SK-N-MC (cell line): ENCODE measurements around the gene LDLRAD2.
"Not testable (repeated sequence)": the region's sequence is repeated elsewhere in the genome, so short reads cannot be mapped to it uniquely, and the experiment has no call there.

ENCODE experiments used
- DNase-seq: peaks from one replicate; pipeline ENCODE4 v3.0.0-alpha.2; 2011; ENCODE audit warnings: low read depth, low spot score
- H3K27ac ChIP-seq: fragments of 200-600 bp; sonication (generic); 2 replicates; pipeline ENCODE4 v1.5.1; 2016; ENCODE audit warnings: mixed run types
- H3K36me3 ChIP-seq: fragments of 200-600 bp; sonication (generic); 2 replicates; pipeline ENCODE4 v1.6.1; 2017; ENCODE audit warnings: antibody characterized with exemption, low read length, mixed read lengths; ENCODE audit not compliant: insufficient read depth
- H3K4me3 ChIP-seq: fragments of 200-600 bp; sonication (generic); 2 replicates; pipeline ENCODE4 v1.5.1; 2016
- H3K9ac ChIP-seq: fragments of 200-600 bp; sonication (generic); 2 replicates; pipeline ENCODE4 v1.8.0; 2017; ENCODE audit warnings: mixed run types, mixed read lengths; ENCODE audit not compliant: insufficient read length
- H3K9me3 ChIP-seq: fragments of 200-600 bp; sonication (generic); 2 replicates; pipeline ENCODE4 v1.6.1; 2017; ENCODE audit warnings: low read depth, mild to moderate bottlenecking, antibody characterized with exemption, low read length, moderate library complexity, mixed read lengths
- EZH2 ChIP-seq: fragments of 200-600 bp; sonication (generic); IDR thresholded peaks from one replicate; pipeline ENCODE4 v1.6.1; 2017; ENCODE audit warnings: antibody characterized with exemption
- FOXP2 ChIP-seq: optimal IDR thresholded peaks from 2 replicates; pipeline ENCODE3; 2011; ENCODE audit warnings: mild to moderate bottlenecking, moderate library complexity; ENCODE audit not compliant: insufficient read depth; ENCODE audit errors: extremely low read length, control extremely low read depth
- POLR2AphosphoS5 ChIP-seq: IDR thresholded peaks from 2 replicates; pipeline ENCODE4 v1.6.1; 2012; ENCODE audit warnings: mild to moderate bottlenecking, low read depth, low read length, borderline replicate concordance

The LDLRAD2 gene

DNA sequence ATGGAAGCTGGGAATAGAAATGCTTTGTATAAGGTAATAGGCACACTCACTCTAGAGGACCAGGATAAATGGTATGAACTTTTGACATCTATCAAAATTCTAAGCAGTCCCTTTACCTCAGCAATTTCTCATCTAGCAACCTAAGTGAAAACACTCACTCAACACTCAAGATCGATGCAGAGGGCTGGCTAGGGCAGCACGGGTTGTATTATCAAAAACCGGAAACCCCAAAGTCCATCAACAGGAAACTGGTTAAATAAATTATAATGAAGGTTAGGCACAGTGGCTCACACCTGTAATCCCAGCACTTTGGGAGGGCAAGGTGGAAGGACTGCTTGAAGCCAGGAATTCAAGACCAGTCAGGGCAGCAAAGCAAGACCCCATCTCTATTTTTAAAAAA lies 38.5 kb upstream of the LDLRAD2 start:
- no peaks in the 10 kb centered on the region for H3K36me3 ChIP-seq
- no peak overlapping the region for H3K4me3 ChIP-seq
- no peaks in the 10 kb centered on the region for H3K9me3 ChIP-seq
- no peak overlapping the region for H3K27ac ChIP-seq
- TF ChIP-seq EZH2 = no peak
- H3K9ac ChIP-seq = no peak overlapping the region
- DNase-seq = no peak

DNA sequence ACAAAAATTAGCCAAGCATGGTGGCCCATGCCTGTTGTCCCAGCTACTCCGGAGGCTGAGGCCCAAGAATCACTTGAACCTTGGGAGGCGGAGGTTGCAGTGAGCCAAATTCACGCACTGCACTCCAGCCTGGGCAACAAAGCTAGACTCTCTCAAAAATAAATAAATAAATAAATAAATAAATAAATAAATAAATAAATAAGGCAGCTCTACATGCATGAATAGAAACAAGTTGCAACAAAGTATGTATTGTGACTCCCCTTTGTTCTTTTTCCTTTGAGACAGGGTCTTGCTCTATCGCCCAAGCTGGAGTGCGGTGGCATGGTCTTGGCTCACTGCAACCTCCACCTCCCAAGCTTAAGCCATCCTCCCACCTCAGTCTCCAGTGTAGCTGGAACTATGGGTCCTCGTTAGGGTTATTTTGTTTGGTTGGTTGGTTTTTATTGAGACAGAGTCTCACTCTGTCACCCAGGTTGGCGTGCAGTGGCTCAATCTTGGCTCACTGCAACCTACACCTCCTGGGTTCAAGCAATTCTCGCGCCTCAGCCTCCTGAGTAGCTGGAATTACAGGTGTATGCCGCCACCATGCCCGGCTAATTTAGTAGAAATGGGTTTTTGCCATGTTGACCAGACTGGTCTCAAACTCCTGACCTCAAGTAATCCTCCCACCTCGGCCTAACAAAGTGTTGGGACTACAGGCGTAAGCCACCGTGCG lies 37.1 kb upstream of the LDLRAD2 start:
- TF ChIP-seq EZH2 (no peak), POLR2AphosphoS5 (no peak), FOXP2 (no peak)
- Histone ChIP-seq H3K9ac (no peak overlapping the region), H3K27ac (no peak overlapping the region)

DNA sequence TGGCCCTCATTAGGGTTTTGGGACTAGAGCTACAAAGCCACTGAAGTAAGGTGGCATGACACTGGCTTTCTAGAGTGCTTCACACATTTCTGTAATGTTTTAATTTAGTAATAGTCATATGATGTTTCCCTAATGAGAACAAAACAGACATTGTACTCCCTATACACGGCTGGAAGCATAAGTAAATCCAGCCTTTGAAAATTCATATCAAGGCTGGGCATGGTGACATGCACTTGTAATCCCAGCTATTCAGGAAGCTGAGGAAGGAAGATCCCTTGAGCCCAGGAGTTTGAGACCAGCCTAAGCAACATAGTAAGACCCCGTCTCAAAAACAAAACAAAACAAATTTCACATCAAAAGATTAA lies 36.5 kb upstream of the LDLRAD2 start:
- no peak for DNase-seq
- Histone ChIP-seq H3K4me3 (no peak overlapping the region), H3K36me3 (no peaks in the 10 kb centered on the region), H3K9me3 (no peaks in the 10 kb centered on the region), H3K9ac (no peak overlapping the region), H3K27ac (no peak overlapping the region)
- TF ChIP-seq FOXP2 (no peak), POLR2AphosphoS5 (no peak), EZH2 (no peak)

More for the DNA sequence above, 37.1 kb upstream of the LDLRAD2 start:
- no peaks in the 10 kb centered on the region for H3K36me3 ChIP-seq
- no peak for DNase-seq
- no peaks in the 10 kb centered on the region for H3K9me3 ChIP-seq
- H3K4me3 ChIP-seq = no peak overlapping the region

DNA sequence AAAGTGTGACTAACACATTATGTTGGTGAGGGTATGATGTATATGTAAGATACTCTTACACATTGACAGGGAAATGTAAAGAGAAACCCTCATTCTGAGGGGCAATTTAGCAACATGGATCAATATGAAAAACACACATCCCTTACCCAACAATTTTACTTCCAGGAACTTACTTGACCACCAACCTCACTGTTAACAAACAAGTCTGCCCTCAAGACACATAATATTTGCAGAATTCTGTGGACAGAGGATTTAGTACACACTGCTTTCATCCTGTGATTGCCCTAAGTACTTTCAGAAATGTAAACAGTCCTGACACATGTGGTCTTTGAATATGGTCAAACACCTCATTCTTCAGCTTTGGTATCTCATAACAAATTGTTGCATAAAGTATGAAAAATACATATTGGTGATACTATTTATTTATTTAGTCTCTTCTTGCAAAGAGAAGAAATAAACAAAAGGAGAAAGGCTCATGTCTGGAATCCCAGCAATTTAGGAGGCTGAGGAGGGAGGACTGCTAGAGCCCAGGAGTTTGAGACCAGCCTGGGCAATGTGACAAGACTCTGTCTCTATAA lies 36.0 kb upstream of the LDLRAD2 start:
- Histone ChIP-seq H3K9me3 (no peaks in the 10 kb centered on the region), H3K9ac (no peak overlapping the region), H3K4me3 (no peak overlapping the region), H3K27ac (no peak overlapping the region), H3K36me3 (no peaks in the 10 kb centered on the region)
- no peak for DNase-seq
- TF ChIP-seq POLR2AphosphoS5 (no peak), EZH2 (no peak), FOXP2 (no peak)

DNA sequence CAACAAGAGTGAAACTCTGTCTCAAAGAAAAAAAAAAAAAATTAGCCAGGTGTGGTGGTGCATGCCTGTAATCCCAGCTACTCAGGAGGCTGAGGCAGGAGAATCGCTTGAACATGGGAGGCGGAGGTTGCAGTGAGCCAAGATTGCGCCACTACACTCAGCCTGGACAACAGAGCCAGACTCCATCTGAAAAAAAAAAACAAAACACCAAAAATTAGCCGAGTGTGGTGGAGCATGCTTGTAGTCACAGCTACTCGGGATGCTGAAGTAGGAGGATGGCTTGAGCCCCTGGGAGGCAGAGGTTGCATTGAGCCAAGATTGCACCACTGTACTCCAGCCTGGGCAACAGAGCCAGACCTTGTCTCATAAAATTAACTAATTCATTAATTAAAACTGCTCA lies 35.1 kb upstream of the LDLRAD2 start:
- not testable (repeated sequence) for DNase-seq, H3K4me3 ChIP-seq, H3K9me3 ChIP-seq, H3K9ac ChIP-seq, H3K27ac ChIP-seq, H3K36me3 ChIP-seq

DNA sequence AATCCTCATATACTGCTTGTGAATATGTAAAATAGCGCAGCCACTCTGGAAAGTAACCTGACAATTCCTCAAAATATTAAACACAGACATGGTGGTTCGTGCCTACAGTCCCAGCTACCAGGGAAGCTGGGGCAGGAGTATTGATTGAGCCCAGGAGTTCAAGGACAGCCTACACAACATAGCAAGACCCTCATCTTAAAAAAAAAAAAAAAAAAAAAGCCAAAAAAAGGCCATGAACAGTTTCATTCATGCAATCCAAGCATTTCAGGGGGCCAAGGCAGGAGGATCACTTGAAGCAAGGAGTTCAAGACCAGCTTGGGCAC lies 33.7 kb upstream of the LDLRAD2 start:
- no peak for DNase-seq
- Histone ChIP-seq H3K27ac (no peak overlapping the region), H3K9me3 (no peaks in the 10 kb centered on the region)

DNA sequence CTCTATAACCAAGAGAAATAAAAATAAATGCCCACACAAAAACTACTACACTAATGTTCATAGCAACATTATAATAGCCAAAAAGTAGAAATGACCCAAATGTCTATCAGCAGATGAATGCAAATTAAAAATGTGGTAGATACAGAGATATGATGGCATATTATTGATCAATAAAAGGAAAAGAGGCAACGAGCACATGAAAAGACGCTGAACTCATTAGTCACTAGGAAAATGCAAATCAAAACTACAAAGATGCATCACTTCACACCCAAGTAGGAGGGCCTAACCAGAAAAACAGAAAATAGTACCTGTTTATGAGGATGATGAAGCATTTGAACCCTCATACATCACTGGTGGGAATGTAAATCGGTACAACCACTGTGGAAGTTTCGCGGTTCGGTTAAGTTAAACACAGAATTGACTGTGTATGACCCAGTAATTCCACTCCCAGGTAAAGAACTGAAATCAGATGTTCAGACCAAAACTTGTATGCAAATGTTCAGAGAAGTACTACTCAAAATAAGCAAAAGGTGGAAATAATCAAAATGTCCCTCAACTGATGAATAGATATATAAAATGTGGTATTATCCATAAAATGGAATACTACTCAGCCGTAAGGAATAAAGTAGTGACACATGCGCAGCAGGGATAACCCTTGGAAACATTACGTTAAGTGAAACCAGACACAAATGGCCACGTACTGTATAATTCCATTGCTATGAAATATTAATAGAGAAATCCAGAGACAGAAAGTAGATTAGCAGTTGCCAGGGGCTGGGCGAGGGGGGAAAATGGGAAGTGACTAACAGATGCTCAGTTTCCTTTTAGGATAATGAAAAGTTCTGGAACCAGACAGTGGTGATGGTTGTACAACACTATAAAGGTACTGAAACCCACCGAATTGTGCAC lies 32.2 kb upstream of the LDLRAD2 start:
- H3K36me3 ChIP-seq = no peaks in the 10 kb centered on the region
- no peak overlapping the region for H3K9ac ChIP-seq
- no peak overlapping the region for H3K27ac ChIP-seq
- TF ChIP-seq POLR2AphosphoS5 = no peak
- TF ChIP-seq FOXP2 = no peak
- no peak for TF ChIP-seq EZH2
- H3K9me3 ChIP-seq = no peaks in the 10 kb centered on the region
- DNase-seq = no peak
- no peak overlapping the region for H3K4me3 ChIP-seq

More for the DNA sequence above, 33.7 kb upstream of the LDLRAD2 start:
- TF ChIP-seq FOXP2 (no peak), EZH2 (no peak), POLR2AphosphoS5 (no peak)
- H3K9ac ChIP-seq = no peak overlapping the region
- H3K36me3 ChIP-seq = no peaks in the 10 kb centered on the region
- H3K4me3 ChIP-seq = no peak overlapping the region

DNA sequence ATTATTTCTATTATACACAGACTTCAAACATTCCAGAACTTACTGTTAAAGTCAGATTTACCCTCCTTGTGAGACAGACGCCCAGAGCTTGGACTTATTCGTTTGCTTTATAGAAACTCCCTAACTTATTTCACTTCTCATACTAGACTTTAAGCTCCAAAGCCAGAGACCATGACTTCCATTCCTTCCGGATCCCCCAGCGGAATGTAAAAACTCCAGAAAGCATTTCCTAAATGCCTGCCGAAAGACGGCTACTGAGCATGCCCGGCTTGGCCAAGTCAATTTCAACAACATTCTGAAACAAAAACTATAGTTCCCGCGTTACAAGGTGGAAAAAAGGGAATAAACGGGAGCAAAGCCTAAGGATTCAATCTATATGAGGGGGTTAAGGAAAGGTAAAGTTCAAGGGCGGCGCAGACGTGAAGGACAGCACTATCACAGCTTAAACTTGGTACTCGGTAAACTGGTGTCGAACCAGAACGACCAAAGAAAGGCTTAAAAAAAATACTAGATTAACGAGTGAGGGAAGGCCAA lies 30.2 kb upstream of the LDLRAD2 start:
- Histone ChIP-seq H3K9me3 (no peaks in the 10 kb centered on the region), H3K9ac (peak overlapping the region; percentile 100), H3K36me3 (no peaks in the 10 kb centered on the region), H3K27ac (peak overlapping the region; percentile 53), H3K4me3 (peak overlapping the region; percentile 100)
- TF ChIP-seq EZH2 = no peak
- no peak for TF ChIP-seq FOXP2
- TF ChIP-seq POLR2AphosphoS5 = no peak
- no peak for DNase-seq

DNA sequence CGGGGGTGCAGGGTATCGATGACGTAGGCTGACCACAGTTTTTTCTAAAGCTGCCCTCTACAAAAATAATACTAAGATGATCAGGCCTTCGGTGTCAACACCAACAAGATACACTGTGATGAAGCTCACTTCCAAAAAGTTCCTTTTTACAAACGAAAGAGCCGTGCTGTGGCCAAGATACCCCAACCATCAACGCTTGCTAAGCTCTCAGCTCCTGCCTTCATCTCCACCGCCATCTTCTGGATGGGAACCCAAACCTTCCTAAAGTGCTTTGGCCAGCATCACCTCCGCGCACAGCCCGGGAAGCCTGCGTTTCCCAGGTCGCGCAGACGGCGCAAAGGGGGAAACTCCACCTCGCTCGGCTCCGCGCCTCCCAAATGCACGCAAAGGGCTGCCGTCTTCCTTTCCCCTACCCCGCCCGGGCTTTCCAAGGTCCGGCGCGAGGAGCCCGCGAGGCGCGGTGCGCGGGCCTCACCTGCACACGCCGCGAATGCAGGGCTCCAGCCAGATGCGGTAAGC lies 29.7 kb upstream of the LDLRAD2 start:
- H3K36me3 ChIP-seq = no peaks in the 10 kb centered on the region
- H3K4me3 ChIP-seq = peak overlapping the region; percentile 100

More for the DNA sequence above, 29.7 kb upstream of the LDLRAD2 start:
- no peak for TF ChIP-seq FOXP2
- no peak for TF ChIP-seq POLR2AphosphoS5
- TF ChIP-seq EZH2 = no peak
- H3K9ac ChIP-seq = peak overlapping the region; percentile 100
- DNase-seq = no peak
- H3K27ac ChIP-seq = peak overlapping the region; percentile 53
- no peaks in the 10 kb centered on the region for H3K9me3 ChIP-seq
